ENCODE results near the gene SPEF2. TPM values are rescaled to one million over a fixed set of nuclear protein-coding genes. Genes with fewer than 3 reads are reported as not detected.

The SPEF2 gene
- total RNA-seq, 1 donor from 2014 or later, result 9.9 TPM

DNA sequence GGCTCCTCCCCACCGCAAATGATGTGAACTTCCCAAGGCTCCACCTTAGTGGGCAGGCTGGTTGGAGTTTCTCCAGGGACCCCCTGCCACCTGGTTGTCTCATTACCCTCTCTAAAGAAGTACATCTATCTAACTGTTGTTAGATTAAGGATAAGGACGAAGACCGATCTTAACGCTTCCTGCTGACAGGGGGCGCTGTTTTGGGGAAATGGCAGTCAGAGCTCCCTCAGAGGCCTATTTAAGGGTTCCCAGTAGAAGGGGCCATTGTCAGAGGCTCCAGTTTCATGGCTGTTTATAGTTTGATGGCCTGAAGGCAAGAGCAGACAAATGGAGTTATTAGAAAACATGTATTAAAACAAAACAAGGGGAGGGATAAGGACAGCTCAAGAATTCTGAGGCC, 100.1 kb downstream of the SPEF2 start:
- no peak overlapping the region for H3K4me3 ChIP-seq
- no peak overlapping the region for H3K27ac ChIP-seq
- no peaks in the 10 kb centered on the region for H3K4me1 ChIP-seq
- DNase-seq, result no peak
- no peaks in the 10 kb centered on the region for H3K27me3 ChIP-seq
- H3K36me3 ChIP-seq, result no peaks in the 10 kb centered on the region
- no peak for ATAC-seq
- no peak for TF ChIP-seq CTCF (IDR thresholded peaks at IDR 0.05)
- intact Hi-C loops (cut with DNase I), result no loop called here
- no peaks in the 10 kb centered on the region for H3K9me3 ChIP-seq

- Histone ChIP-seq H3K27ac (no peak overlapping the region), H3K4me3 (no peak overlapping the region), H3K27me3 (no peaks in the 10 kb centered on the region), H3K36me3 (no peaks in the 10 kb centered on the region), H3K9me3 (no peaks in the 10 kb centered on the region), H3K4me1 (no peaks in the 10 kb centered on the region)
- ATAC-seq (no peak), DNase-seq (no peak)
- intact Hi-C loops (cut with DNase I), result no loop called here
- no peak for TF ChIP-seq CTCF (IDR thresholded peaks at IDR 0.05)
Measured at GRCh38 chr5:35735718-35736117, 118.1 kb downstream of the SPEF2 start.

GRCh38 chr5:35736280-35736679, 118.6 kb downstream of the SPEF2 start:
- ATAC-seq (no peak), DNase-seq (no peak)
- intact Hi-C loops (cut with DNase I), result no loop called here
- H3K4me3 ChIP-seq, result no peak overlapping the region
- no peaks in the 10 kb centered on the region for H3K27me3 ChIP-seq
- no peaks in the 10 kb centered on the region for H3K36me3 ChIP-seq
- H3K4me1 ChIP-seq, result no peaks in the 10 kb centered on the region
- H3K27ac ChIP-seq, result no peak overlapping the region
- no peaks in the 10 kb centered on the region for H3K9me3 ChIP-seq
- no peak for TF ChIP-seq CTCF (IDR thresholded peaks at IDR 0.05)

- H3K9me3 ChIP-seq, result no peaks in the 10 kb centered on the region
- no peaks in the 10 kb centered on the region for H3K36me3 ChIP-seq
- intact Hi-C loops (cut with DNase I), result no loop called here
- no peaks in the 10 kb centered on the region for H3K27me3 ChIP-seq
- H3K27ac ChIP-seq, result no peak overlapping the region
- no peaks in the 10 kb centered on the region for H3K4me1 ChIP-seq
- ATAC-seq, result no peak
- H3K4me3 ChIP-seq, result no peak overlapping the region
- no peak for DNase-seq
- no peak for TF ChIP-seq CTCF (IDR thresholded peaks at IDR 0.05)
Measured at GRCh38 chr5:35741126-35741716, 123.6 kb downstream of the SPEF2 start.

DNA sequence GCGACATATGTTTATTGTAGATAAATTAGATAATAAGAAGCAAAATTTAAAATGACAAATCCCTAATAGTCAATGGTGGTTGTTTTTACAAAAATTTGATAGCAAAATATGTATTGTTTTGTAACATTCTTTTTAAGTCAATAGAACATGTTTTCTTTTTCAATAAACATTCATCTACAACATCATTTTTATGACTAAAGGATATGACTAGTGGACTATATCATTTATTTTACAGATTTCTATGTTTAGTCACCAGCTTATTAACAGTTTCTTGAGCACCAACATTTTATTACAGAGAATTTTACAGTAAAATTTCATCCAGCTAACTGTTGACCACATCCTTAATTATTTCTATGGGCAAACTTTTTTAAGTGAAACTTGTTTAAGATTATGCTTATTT, 124.3 kb downstream of the SPEF2 start:
- Histone ChIP-seq H3K27ac (no peak overlapping the region), H3K27me3 (no peaks in the 10 kb centered on the region), H3K4me1 (no peaks in the 10 kb centered on the region), H3K4me3 (no peak overlapping the region), H3K36me3 (no peaks in the 10 kb centered on the region), H3K9me3 (no peaks in the 10 kb centered on the region)
- no peak for TF ChIP-seq CTCF (IDR thresholded peaks at IDR 0.05)
- DNase-seq (no peak), ATAC-seq (no peak)
- intact Hi-C loops (cut with DNase I), result no loop called here

- no peak overlapping the region for H3K27ac ChIP-seq
- H3K27me3 ChIP-seq, result no peaks in the 10 kb centered on the region
- H3K36me3 ChIP-seq, result no peaks in the 10 kb centered on the region
- ATAC-seq (no peak), DNase-seq (no peak)
- no peak for TF ChIP-seq CTCF (IDR thresholded peaks at IDR 0.05)
- H3K9me3 ChIP-seq, result no peaks in the 10 kb centered on the region
- intact Hi-C loops (cut with DNase I), result no loop called here
- H3K4me1 ChIP-seq, result no peaks in the 10 kb centered on the region
- no peak overlapping the region for H3K4me3 ChIP-seq
Measured at GRCh38 chr5:35743644-35744043, 126.0 kb downstream of the SPEF2 start.

All from upper lobe of right lung (tissue), 1 donor.